Spinal cord (tissue), 10 donors: Measurements from ENCODE around the gene DNAH2. TPM values are rescaled to one million over a fixed set of nuclear protein-coding genes. Genes with fewer than 3 reads are reported as not detected.

Experiments used
- DNase-seq, 6 donors: peaks; one replicate each; pipeline versions ENCODE4 v3.0.0 to v3.0.0-alpha.2; 2013 to 2015; ENCODE audit warnings: low spot score in 6 of 6, low read depth in 4 of 6
- H3K27ac ChIP-seq: one replicate; pipeline ENCODE4 v1.5.1; 2013; ENCODE audit warnings: low read depth, low read length, control low read depth
- H3K27me3 ChIP-seq: one replicate; pipeline ENCODE4 v1.6.1; 2013; ENCODE audit warnings: low read length; ENCODE audit not compliant: control insufficient read depth, insufficient read depth
- H3K36me3 ChIP-seq: one replicate; pipeline ENCODE4 v1.6.1; 2013; ENCODE audit warnings: low read length; ENCODE audit not compliant: control insufficient read depth, insufficient read depth
- H3K4me1 ChIP-seq: one replicate; pipeline ENCODE4 v1.6.1; 2013; ENCODE audit warnings: low read length; ENCODE audit not compliant: control insufficient read depth, insufficient read depth
- H3K4me3 ChIP-seq: one replicate; pipeline ENCODE4 v1.5.1; 2013; ENCODE audit warnings: low read depth, low read length, control low read depth
- H3K9me3 ChIP-seq: one replicate; pipeline ENCODE4 v1.6.1; 2013; ENCODE audit warnings: low read length; ENCODE audit not compliant: control insufficient read depth, insufficient read depth
- WGBS: methylation state at CpG from one replicate; pipeline ENCODE4 v1.1.5; 2013; ENCODE audit warnings: missing lambda C conversion rate; ENCODE audit not compliant: insufficient coverage; 5-methylcytosine and 5-hydroxymethylcytosine counted together
- polyA plus RNA-seq, 2 donors: library from polyadenylated mRNA; unstranded; fragments of 120-200 nt; gene quantifications; one replicate each; pipeline ENCODE4 v1.2.1, GENCODE V29; 2013; ENCODE audit not compliant: insufficient read length in 2 of 2
- total RNA-seq, 2 donors: library from RNA; depleted of rRNA in 1 of 2; stranded (reverse); fragments of 120-200 nt in 1 of 2; fragments of >200 nt in 1 of 2; gene quantifications; one replicate each; pipeline versions ENCODE4 v1.2.3 to v1.2.4, GENCODE V29; 2013 to 2014
- donor health status: healthy.

DNAH2 gene
- total and polyA plus RNA-seq, 4 donors, result 1.3 to 3.2 (median 2.9) TPM

DNA sequence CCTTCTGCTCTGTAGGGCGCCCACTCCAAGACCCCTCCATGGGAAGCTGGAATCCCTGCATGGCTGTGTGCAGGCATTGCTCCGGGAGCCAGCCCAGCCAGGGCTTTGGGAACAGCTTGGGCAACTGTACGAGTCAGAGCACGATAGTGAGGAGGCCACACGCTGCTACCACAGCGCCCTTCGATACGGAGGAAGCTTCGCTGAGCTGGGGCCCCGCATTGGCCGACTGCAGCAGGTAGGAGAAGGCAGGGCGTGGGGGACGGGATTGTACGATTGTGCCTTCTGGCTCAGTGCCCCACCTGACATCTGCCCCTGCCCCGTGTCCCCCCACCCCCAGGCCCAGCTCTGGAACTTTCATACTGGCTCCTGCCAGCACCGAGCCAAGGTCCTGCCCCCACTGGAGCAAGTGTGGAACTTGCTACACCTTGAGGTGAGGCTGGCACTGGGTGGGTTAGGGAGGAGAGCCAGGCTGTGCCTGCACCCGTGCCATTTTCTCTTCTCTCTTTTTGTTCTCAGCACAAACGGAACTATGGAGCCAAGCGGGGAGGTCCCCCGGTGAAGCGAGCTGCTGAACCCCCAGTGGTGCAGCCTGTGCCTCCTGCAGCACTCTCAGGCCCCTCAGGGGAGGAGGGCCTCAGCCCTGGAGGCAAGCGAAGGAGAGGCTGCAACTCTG is 128.7 kb downstream of the DNAH2 start:
- Histone ChIP-seq H3K9me3 (no peaks in the 10 kb centered on the region), H3K27ac (no peak overlapping the region), H3K4me1 (peaks cover 41% of the 10 kb centered on the region), H3K36me3 (peaks cover 69% of the 10 kb centered on the region), H3K27me3 (no peaks in the 10 kb centered on the region), H3K4me3 (no peak overlapping the region)
- WGBS, result 92% methylated on average over 17 of the region's 22 CpGs
- DNase-seq, result no peak

DNA sequence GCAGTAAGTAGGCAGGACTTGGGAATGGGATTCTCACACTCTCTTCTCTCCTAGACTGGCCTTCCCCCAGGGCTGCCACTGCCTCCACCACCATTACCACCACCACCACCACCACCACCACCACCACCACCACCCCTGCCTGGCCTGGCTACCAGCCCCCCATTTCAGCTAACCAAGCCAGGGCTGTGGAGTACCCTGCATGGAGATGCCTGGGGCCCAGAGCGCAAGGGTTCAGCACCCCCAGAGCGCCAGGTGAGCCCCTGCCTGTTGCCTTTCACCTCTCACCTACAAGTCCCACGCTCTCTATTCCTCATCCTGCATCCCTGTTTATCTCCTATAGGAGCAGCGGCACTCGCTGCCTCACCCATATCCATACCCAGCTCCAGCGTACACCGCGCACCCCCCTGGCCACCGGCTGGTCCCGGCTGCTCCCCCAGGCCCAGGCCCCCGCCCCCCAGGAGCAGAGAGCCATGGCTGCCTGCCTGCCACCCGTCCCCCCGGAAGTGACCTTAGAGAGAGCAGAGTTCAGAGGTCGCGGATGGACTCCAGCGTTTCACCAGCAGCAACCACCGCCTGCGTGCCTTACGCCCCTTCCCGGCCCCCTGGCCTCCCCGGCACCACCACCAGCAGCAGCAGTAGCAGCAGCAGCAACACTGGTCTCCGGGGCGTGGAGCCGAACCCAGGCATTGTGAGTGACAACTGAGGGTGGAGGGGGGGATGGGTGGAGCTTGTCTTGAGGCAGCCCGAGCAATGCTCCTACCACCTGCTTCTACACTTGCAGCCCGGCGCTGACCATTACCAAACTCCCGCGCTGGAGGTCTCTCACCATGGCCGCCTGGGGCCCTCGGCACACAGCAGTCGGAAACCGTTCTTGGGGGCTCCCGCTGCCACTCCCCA is 129.5 kb downstream of the DNAH2 start:
- H3K9me3 ChIP-seq, result no peaks in the 10 kb centered on the region
- H3K4me1 ChIP-seq, result peaks cover 46% of the 10 kb centered on the region
- peaks cover 77% of the 10 kb centered on the region for H3K36me3 ChIP-seq
- H3K27ac ChIP-seq, result no peak overlapping the region
- no peaks in the 10 kb centered on the region for H3K27me3 ChIP-seq
- H3K4me3 ChIP-seq, result no peak overlapping the region
- no peak for DNase-seq
- 90% methylated on average over 19 of the region's 34 CpGs for WGBS

DNA sequence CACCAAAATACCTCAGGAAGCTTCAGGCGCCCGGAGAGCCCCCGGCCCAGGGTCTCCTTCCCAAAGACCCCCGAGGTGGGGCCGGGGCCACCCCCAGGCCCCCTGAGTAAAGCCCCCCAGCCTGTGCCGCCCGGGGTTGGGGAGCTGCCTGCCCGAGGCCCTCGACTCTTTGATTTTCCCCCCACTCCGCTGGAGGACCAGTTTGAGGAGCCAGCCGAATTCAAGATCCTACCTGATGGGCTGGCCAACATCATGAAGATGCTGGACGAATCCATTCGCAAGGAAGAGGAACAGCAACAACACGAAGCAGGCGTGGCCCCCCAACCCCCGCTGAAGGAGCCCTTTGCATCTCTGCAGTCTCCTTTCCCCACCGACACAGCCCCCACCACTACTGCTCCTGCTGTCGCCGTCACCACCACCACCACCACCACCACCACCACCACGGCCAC is 130.6 kb downstream of the DNAH2 start:
- no peaks in the 10 kb centered on the region for H3K27me3 ChIP-seq
- WGBS, result 84% methylated on average over 13 of the region's 20 CpGs
- no peak overlapping the region for H3K4me3 ChIP-seq
- DNase-seq, result no peak
- no peak overlapping the region for H3K27ac ChIP-seq
- H3K9me3 ChIP-seq, result no peaks in the 10 kb centered on the region
- H3K4me1 ChIP-seq, result peaks cover 40% of the 10 kb centered on the region
- H3K36me3 ChIP-seq, result peaks cover 89% of the 10 kb centered on the region

DNA sequence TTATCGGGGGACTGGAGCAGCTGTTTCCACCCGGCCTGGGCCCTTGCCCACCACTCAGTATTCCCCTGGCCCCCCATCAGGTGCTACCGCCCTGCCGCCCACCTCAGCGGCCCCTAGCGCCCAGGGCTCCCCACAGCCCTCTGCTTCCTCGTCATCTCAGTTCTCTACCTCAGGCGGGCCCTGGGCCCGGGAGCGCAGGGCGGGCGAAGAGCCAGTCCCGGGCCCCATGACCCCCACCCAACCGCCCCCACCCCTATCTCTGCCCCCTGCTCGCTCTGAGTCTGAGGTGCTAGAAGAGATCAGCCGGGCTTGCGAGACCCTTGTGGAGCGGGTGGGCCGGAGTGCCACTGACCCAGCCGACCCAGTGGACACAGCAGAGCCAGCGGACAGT is 131.2 kb downstream of the DNAH2 start:
- WGBS, result 86% methylated on average over 11 of the region's 21 CpGs
- no peak for DNase-seq
- H3K36me3 ChIP-seq, result peaks cover 90% of the 10 kb centered on the region
- peaks cover 38% of the 10 kb centered on the region for H3K4me1 ChIP-seq
- H3K27me3 ChIP-seq, result no peaks in the 10 kb centered on the region
- no peaks in the 10 kb centered on the region for H3K9me3 ChIP-seq
- no peak overlapping the region for H3K27ac ChIP-seq
- no peak overlapping the region for H3K4me3 ChIP-seq

DNA sequence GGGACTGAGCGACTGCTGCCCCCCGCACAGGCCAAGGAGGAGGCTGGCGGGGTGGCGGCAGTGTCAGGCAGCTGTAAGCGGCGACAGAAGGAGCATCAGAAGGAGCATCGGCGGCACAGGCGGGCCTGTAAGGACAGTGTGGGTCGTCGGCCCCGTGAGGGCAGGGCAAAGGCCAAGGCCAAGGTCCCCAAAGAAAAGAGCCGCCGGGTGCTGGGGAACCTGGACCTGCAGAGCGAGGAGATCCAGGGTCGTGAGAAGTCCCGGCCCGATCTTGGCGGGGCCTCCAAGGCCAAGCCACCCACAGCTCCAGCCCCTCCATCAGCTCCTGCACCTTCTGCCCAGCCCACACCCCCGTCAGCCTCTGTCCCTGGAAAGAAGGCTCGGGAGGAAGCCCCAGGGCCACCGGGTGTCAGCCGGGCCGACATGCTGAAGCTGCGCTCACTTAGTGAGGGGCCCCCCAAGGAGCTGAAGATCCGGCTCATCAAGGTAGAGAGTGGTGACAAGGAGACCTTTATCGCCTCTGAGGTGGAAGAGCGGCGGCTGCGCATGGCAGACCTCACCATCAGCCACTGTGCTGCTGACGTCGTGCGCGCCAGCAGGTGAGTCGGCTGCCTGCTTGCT is 131.7 kb downstream of the DNAH2 start:
- peaks cover 95% of the 10 kb centered on the region for H3K36me3 ChIP-seq
- peaks cover 33% of the 10 kb centered on the region for H3K4me1 ChIP-seq
- no peak overlapping the region for H3K27ac ChIP-seq
- 86% methylated on average over 28 of the region's 35 CpGs for whole genome bisulfite sequencing
- H3K4me3 ChIP-seq, result no peak overlapping the region
- DNase-seq, result no peak
- H3K9me3 ChIP-seq, result no peaks in the 10 kb centered on the region
- no peaks in the 10 kb centered on the region for H3K27me3 ChIP-seq

DNA sequence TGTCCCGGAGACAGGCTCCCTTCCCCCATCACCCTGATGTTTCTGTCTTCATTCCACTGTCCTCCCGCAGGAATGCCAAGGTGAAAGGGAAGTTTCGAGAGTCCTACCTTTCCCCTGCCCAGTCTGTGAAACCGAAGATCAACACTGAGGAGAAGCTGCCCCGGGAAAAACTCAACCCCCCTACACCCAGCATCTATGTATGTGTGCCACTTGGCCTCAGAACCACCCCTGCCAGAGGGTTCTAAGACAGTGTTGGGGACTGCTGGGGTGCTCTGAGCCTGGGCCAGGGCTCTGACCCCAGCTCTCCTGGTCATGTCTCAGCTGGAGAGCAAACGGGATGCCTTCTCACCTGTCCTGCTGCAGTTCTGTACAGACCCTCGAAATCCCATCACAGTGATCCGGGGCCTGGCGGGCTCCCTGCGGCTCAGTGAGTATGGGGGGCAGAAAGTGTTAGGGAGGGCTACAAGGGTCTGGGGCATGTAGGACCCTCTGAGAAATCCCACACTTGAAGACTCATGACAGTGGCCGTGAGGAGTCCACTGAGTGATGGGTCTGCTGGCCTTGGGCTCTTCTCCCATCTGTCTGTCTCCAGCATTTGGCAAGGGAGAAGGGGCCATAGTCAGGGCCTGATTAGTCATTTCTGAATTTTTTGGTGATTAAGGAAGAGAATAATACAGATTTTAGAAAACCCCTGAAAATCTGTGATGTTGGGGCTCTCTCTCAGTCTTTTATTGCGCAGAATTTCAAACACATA is 132.4 kb downstream of the DNAH2 start:
- WGBS, result 84% methylated on average over 6 of the region's 12 CpGs
- H3K36me3 ChIP-seq, result peaks cover 100% of the 10 kb centered on the region
- H3K27me3 ChIP-seq, result no peaks in the 10 kb centered on the region
- H3K4me3 ChIP-seq, result no peak overlapping the region
- peaks cover 29% of the 10 kb centered on the region for H3K4me1 ChIP-seq
- no peak for DNase-seq
- no peaks in the 10 kb centered on the region for H3K9me3 ChIP-seq
- no peak overlapping the region for H3K27ac ChIP-seq

DNA sequence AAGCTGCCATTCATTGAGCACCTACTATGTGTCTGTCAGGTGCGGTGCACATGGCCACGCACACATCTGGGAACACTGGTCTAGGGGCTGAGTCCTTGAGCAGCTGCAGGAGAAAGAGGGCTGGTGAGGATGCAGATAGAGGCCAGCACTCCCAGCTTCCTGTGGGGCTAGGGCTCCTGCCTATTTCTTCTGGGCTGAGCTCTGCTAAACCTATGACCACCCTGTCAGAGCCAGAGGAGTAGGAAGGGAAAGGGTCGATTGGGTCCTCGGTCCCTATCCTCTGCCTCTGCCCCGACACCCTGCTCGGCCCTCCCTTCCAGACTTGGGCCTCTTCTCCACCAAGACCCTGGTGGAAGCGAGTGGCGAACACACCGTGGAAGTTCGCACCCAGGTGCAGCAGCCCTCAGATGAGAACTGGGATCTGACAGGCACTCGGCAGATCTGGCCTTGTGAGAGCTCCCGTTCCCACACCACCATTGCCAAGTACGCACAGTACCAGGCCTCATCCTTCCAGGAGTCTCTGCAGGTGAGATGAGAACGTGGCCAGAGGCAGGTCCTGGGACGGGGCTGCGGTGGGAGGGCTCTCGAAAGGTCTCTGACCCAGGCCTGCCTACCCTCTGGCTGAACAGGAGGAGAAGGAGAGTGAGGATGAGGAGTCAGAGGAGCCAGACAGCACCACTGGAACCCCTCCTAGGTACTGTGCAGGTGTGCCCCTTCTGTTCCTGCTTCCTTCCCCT is 133.3 kb downstream of the DNAH2 start:
- no peak for DNase-seq
- Histone ChIP-seq H3K9me3 (no peaks in the 10 kb centered on the region), H3K27me3 (no peaks in the 10 kb centered on the region), H3K36me3 (peaks cover 99% of the 10 kb centered on the region), H3K4me3 (no peak overlapping the region), H3K4me1 (peaks cover 30% of the 10 kb centered on the region), H3K27ac (no peak overlapping the region)
- WGBS, result 85% methylated on average over 16 of the region's 17 CpGs

DNA sequence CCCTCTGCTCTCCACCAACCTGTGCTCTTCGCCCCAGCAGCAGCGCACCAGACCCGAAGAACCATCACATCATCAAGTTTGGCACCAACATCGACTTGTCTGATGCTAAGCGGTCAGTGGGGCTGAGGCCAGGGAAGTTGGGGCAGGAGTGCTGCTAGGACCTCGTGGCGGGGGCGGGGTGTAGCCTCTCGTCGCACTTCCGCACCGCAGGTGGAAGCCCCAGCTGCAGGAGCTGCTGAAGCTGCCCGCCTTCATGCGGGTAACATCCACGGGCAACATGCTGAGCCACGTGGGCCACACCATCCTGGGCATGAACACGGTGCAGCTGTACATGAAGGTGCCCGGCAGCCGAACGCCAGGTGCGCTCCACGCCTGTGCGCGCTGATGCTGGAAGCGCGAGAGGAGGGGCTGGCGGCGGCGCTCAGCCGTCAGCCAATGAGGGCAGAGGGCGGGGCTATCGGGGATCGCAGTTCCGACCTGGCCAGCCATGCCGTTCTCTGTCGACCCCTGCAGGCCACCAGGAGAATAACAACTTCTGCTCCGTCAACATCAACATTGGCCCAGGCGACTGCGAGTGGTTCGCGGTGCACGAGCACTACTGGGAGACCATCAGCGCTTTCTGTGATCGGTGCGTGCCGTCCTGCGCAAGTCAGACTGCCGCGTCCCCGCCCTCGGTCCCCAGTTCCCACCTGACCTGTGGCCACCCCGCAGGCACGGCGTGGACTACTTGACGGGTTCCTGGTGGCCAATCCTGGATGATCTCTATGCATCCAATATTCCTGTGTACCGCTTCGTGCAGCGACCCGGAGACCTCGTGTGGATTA is 134.1 kb downstream of the DNAH2 start:
- Histone ChIP-seq H3K36me3 (peaks cover 96% of the 10 kb centered on the region), H3K9me3 (no peaks in the 10 kb centered on the region), H3K4me1 (peaks cover 38% of the 10 kb centered on the region), H3K27me3 (no peaks in the 10 kb centered on the region), H3K27ac (peak overlapping the region; percentile 33), H3K4me3 (no peak overlapping the region)
- DNase-seq, result peak in 4 of 6 donors; percentile 56 to 98 (median 86)
- WGBS, result 16% methylated on average over 59 of the region's 60 CpGs
